ENCODE measurements around the gene NUP155.

The NUP155 gene

DNA sequence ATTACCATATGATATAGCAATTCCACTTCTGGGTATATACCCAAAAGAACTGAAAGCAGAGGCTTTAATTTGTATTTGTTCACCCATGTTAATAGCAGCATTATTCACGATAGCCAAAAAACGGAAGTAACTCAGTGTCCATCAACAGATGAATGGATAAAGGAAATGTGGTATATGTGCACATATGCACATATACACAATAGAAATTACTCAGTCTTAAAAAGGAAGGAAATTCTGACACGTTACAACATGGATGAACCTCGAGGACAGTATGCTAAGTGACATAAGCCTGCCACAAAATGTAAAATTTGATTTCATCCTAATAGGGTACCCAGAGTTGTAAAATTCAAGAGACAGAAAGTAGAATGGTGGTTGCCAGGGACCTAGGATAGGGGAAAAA is 54.9 kb downstream of the NUP155 start:
- Histone ChIP-seq H3K9me3 (ENCODE audit: control insufficient read depth, insufficient read depth, low read depth, low read length) (no peaks in the 10 kb centered on the region), H3K4me3 (ENCODE audit: low read depth, low read length) (no peak overlapping the region), H3K36me3 (ENCODE audit: control insufficient read depth in 2 of 2, insufficient read depth in 1 of 2, low read length in 2 of 2) (peaks cover 89 to 97% of the 10 kb centered on the region in 2 experiments), H3K4me1 (ENCODE audit: control insufficient read depth, insufficient read depth, low read length) (no peaks in the 10 kb centered on the region), H3K27ac (ENCODE audit: extremely low read depth, low read depth, low read length) (no peak overlapping the region)
- ChIA-PET CTCF (no interaction called here), POLR2A (no interaction called here)
- TF ChIP-seq ZNF426 (tag by site-specific recombination; IDR thresholded peaks at IDR 0.05) (no peak), ZBTB7A (tag by site-specific recombination; IDR thresholded peaks at IDR 0.05; ENCODE audit: low read depth) (no peak)
- TF ChIP-seq, protein P1, sequence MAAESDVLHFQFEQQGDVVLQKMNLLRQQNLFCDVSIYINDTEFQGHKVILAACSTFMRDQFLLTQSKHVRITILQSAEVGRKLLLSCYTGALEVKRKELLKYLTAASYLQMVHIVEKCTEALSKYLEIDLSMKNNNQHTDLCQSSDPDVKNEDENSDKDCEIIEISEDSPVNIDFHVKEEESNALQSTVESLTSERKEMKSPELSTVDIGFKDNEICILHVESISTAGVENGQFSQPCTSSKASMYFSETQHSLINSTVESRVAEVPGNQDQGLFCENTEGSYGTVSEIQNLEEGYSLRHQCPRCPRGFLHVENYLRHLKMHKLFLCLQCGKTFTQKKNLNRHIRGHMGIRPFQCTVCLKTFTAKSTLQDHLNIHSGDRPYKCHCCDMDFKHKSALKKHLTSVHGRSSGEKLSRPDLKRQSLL (tag by site-specific recombination; IDR thresholded peaks at IDR 0.05) = no peak
- TF ChIP-seq, protein P2, sequence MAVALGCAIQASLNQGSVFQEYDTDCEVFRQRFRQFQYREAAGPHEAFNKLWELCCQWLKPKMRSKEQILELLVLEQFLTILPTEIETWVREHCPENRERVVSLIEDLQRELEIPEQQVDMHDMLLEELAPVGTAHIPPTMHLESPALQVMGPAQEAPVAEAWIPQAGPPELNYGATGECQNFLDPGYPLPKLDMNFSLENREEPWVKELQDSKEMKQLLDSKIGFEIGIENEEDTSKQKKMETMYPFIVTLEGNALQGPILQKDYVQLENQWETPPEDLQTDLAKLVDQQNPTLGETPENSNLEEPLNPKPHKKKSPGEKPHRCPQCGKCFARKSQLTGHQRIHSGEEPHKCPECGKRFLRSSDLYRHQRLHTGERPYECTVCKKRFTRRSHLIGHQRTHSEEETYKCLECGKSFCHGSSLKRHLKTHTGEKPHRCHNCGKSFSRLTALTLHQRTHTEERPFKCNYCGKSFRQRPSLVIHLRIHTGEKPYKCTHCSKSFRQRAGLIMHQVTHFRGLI (tag by site-specific recombination; IDR thresholded peaks at IDR 0.05) = no peak

DNA sequence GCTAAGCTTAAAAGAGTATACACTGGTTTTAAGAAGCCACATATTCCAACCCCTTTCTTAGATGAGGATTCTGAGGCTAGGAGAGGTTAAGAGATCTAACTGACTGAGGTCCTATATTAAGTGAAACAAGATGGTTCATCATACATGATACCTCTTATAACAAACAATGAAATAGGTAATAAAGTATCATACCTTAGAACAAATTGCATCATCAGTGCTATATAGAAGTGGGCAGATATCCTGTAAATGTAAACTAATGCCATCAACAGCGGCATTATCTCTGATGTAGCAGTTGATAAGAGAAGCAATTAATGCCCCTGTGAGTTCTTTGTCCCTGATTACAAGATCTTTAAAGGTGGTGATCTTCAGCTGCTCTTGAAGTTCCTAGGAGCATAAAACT is 60.5 kb downstream of the NUP155 start:
- Histone ChIP-seq H3K4me3 (ENCODE audit: low read depth, low read length) (no peak overlapping the region), H3K4me1 (ENCODE audit: control insufficient read depth, insufficient read depth, low read length) (no peaks in the 10 kb centered on the region), H3K36me3 (ENCODE audit: control insufficient read depth in 2 of 2, insufficient read depth in 1 of 2, low read length in 2 of 2) (peaks cover 90 to 92% of the 10 kb centered on the region in 2 experiments), H3K27ac (ENCODE audit: extremely low read depth, low read depth, low read length) (no peak overlapping the region), H3K9me3 (ENCODE audit: control insufficient read depth, insufficient read depth, low read depth, low read length) (no peaks in the 10 kb centered on the region)
- no peak for TF ChIP-seq ZNF184 (tag by site-specific recombination; IDR thresholded peaks at IDR 0.05)
- no peak for TF ChIP-seq ZNF133 (tag by site-specific recombination; IDR thresholded peaks at IDR 0.05)
- TF ChIP-seq SETDB1 (IDR thresholded peaks at IDR 0.05; ENCODE audit: insufficient read length, low read length) = no peak
- no peak for TF ChIP-seq ZNF366 (tag by site-specific recombination; conservative IDR thresholded peaks at IDR 0.05)
- TF ChIP-seq, protein P3, sequence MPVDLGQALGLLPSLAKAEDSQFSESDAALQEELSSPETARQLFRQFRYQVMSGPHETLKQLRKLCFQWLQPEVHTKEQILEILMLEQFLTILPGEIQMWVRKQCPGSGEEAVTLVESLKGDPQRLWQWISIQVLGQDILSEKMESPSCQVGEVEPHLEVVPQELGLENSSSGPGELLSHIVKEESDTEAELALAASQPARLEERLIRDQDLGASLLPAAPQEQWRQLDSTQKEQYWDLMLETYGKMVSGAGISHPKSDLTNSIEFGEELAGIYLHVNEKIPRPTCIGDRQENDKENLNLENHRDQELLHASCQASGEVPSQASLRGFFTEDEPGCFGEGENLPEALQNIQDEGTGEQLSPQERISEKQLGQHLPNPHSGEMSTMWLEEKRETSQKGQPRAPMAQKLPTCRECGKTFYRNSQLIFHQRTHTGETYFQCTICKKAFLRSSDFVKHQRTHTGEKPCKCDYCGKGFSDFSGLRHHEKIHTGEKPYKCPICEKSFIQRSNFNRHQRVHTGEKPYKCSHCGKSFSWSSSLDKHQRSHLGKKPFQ (tag by site-specific recombination; IDR thresholded peaks at IDR 0.05) = no peak
- TF ChIP-seq, protein P4, sequence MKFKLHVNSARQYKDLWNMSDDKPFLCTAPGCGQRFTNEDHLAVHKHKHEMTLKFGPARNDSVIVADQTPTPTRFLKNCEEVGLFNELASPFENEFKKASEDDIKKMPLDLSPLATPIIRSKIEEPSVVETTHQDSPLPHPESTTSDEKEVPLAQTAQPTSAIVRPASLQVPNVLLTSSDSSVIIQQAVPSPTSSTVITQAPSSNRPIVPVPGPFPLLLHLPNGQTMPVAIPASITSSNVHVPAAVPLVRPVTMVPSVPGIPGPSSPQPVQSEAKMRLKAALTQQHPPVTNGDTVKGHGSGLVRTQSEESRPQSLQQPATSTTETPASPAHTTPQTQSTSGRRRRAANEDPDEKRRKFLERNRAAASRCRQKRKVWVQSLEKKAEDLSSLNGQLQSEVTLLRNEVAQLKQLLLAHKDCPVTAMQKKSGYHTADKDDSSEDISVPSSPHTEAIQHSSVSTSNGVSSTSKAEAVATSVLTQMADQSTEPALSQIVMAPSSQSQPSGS (tag by site-specific recombination; IDR thresholded peaks at IDR 0.05; ENCODE audit: low read depth) = no peak
- TF ChIP-seq ZBTB1 (tag by site-specific recombination; IDR thresholded peaks at IDR 0.05) = no peak
- TF ChIP-seq KLF8 (tag by site-specific recombination; IDR thresholded peaks at IDR 0.05) = no peak
- TF ChIP-seq ZNF610 (tag by site-specific recombination; IDR thresholded peaks at IDR 0.05; ENCODE audit: borderline replicate concordance) = no peak
- TF ChIP-seq YY1 (tag by site-specific recombination; IDR thresholded peaks at IDR 0.05) = no peak
- TF ChIP-seq GLI2 (tag by site-specific recombination; IDR thresholded peaks at IDR 0.05; ENCODE audit: borderline replicate concordance, low read depth) = no peak
- TF ChIP-seq, protein P5, sequence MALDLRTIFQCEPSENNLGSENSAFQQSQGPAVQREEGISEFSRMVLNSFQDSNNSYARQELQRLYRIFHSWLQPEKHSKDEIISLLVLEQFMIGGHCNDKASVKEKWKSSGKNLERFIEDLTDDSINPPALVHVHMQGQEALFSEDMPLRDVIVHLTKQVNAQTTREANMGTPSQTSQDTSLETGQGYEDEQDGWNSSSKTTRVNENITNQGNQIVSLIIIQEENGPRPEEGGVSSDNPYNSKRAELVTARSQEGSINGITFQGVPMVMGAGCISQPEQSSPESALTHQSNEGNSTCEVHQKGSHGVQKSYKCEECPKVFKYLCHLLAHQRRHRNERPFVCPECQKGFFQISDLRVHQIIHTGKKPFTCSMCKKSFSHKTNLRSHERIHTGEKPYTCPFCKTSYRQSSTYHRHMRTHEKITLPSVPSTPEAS (tag by site-specific recombination; IDR thresholded peaks at IDR 0.05) = no peak
- no peak for TF ChIP-seq KLF9 (tag by site-specific recombination; IDR thresholded peaks at IDR 0.05; ENCODE audit: low read depth)
- CTCF ChIA-PET = interaction anchor here (0.6 to 1.4 kb wide), 2 partner anchors 9 to 55 kb away, joined by 4 to 8 read pairs; no protein-coding TSS in a partner anchor
- POLR2A ChIA-PET = no interaction called here
